GM10266 (cell line): Measurements from ENCODE around the gene PLA2G2E.
A peak's percentile ranks its signal among the peaks of the same experiment; 100 is the strongest.

ENCODE experiments used
- DNase-seq: peaks from one replicate; pipeline ENCODE4 v3.0.0; 2012; ENCODE audit errors: extremely low spot score
- TF ChIP-seq, protein P1 (sequence below): IDR thresholded peaks from 2 replicates; pipeline ENCODE4 v1.5.1; 2012; ENCODE audit warnings: mild to moderate bottlenecking, low read depth; ENCODE audit not compliant: control insufficient read depth, insufficient read depth; ENCODE audit errors: missing control alignments

Gene PLA2G2E

DNA sequence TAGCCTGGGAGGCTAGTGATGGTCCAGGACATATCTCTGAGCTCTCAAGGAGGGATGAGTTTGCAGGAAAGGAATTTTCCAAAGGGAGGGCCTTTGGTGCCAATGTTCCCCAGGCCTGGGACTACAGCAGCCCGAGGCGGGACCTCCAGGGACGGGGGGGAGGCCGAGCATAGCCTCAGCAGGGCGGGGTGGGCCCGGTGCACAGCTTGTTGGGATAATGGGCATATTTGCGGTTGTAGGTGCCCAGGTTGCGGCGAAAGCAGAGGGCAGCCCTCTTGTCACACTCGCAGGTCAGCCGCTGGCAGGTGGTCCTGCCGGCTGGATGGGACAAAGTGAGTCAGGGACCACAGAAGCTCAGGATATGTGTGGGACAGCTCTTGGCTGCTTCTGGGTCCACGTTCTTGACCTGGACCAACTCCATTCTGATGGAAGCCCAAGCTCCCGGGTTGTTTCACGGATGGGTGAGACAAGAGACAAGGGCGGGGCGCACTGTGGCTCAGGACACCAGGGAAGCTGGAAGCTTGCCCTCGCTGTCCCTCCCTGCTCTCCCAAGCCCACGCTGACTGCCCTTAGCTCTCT, 3.2 kb downstream of the PLA2G2E start:
- no peak for DNase-seq
- TF ChIP-seq, protein P1, sequence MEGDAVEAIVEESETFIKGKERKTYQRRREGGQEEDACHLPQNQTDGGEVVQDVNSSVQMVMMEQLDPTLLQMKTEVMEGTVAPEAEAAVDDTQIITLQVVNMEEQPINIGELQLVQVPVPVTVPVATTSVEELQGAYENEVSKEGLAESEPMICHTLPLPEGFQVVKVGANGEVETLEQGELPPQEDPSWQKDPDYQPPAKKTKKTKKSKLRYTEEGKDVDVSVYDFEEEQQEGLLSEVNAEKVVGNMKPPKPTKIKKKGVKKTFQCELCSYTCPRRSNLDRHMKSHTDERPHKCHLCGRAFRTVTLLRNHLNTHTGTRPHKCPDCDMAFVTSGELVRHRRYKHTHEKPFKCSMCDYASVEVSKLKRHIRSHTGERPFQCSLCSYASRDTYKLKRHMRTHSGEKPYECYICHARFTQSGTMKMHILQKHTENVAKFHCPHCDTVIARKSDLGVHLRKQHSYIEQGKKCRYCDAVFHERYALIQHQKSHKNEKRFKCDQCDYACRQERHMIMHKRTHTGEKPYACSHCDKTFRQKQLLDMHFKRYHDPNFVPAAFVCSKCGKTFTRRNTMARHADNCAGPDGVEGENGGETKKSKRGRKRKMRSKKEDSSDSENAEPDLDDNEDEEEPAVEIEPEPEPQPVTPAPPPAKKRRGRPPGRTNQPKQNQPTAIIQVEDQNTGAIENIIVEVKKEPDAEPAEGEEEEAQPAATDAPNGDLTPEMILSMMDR = no peak

DNA sequence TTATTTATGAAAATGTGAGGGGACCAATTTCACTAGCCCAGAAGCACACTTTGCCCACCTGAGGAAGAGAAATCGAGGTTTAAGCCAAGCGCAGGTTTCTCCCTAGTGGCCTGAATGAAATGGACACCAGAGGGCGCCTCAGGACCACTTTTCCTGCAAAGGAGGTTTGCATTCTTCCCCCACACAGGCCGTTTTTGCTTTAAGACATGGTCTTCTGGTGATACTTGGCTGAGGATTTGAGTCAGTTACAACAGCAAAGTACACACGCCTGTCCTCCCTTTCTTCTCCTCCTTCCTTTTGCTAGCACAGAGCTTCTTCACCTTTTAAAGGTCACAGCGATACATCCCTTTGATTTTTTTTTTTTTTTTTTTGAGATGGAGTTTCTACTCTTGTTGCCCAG, 5.4 kb downstream of the PLA2G2E start:
- TF ChIP-seq, protein P1 = peak; percentile 88

DNA sequence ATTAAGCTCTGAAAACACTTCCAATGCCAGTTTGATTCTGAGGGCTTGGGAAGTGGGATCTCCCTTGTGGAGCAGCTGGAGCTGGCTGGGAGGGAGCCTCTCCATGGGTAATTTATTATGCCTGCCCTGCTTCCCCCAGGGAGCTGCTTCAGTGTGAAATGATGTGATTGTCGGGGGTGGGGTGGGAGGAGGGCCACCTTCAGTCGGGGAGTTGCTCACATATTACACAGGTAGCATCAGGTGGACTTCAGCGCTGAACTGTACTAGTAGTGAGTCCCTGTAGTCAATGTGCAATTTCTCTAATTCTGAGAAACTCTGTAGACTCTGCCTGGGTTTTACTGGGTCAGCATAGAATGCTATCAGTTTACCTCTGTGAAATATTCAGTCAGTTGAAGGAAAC, 12.8 kb downstream of the PLA2G2E start:
- no peak for DNase-seq
- TF ChIP-seq, protein P1 = no peak

More for the DNA sequence above, 5.4 kb downstream of the PLA2G2E start:
- peak; percentile 86 for DNase-seq

DNA sequence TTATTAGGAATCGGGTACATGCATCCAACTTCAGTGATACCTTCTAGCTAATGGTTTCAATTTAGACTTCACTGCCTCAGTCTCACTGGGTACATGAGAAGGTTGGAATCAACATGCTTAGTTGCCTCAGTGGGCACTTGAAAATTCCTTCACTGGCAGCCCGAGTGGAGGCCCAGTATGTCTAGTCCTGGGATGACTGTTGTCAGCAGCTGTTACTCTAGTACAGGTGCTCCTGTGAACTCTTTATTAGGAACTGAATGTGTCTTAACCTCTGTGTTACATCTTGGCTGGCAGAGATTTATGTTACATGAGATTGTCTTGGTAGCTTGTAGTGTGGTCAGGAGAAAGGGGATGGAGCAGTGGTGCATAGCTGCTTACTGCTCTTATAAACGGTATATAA, 13.4 kb downstream of the PLA2G2E start:
- no peak for DNase-seq
- TF ChIP-seq, protein P1 = no peak

DNA sequence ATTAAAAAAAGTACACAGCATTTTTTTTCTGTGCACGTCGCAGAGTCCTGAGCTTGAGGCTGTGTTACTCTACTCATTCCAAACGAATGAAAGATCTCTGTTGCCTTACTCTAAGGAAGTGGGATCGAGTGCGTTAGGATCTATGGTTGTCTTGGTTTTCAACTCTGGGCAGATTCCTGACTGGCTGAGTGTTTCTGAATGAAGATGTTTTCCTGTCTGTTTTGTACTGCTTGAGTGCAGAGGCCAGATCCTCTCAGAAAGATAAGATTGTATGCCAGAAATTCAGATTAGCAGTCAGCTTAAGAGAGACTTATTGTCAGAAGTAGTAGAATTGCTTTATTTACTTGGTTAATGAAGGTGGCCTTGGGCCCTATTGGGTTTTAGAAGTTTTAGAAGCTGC, 14.0 kb downstream of the PLA2G2E start:
- TF ChIP-seq, protein P1 = no peak
- no peak for DNase-seq

DNA sequence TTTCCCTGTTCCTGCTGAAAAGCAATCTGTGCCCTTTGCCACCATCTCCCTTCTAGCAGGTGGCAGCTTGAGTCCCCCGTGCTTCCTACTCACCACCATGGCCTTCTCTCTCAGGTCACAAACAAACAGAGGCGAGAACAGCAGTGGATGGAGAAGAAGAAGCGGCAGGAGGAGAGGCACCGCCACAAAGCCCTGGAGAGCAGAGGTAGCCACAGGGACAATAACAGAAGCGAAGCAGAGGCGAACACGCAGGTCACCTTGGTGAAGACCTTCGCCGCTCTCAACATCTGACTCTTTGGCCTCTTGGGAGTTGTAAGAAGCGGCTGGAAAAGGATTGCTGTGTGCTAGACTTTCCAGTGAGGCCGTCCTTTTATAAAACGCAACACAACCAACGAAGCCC, 16.0 kb downstream of the PLA2G2E start:
- TF ChIP-seq, protein P1 = no peak
- no peak for DNase-seq

DNA sequence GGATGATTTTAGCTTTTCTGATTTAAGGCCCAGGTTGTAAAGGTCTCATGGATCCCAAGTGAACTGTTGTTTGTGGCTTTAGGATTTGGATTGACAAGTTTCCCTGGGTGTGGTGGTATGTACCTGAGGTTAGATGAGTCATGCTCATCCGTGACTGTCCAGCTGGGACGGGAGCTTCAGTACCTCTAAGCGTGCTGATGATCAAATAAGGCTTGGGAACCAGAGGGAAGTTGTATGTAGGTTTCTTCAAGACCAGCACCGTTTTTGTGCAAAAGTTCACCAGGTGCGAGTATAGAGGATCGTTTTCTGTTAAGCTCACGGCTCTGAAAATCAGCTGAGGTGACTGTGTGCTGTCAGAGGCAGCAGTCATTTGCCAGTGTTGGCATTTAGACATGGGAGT, 19.8 kb downstream of the PLA2G2E start:
- DNase-seq = no peak
- TF ChIP-seq, protein P1 = no peak
